Naive thymus-derived CD8-positive, alpha-beta T cell (primary cell): Measurements from ENCODE around the gene OTOGL. TPM values are rescaled to one million over a fixed set of nuclear protein-coding genes. Genes with fewer than 3 reads are reported as not detected.
"Not testable (repeated sequence)": the region's sequence is repeated elsewhere in the genome, so short reads cannot be mapped to it uniquely, and the experiment has no call there.

Experiments
- ATAC-seq, 2 donors: fragments of 150-1000 bp; cut with Tn5 transposase in 1 of 2; sonication (Bioruptor Pico), chemical (Tn5 transposase) in 1 of 2; 1 replicate in 1 of 2; 2 replicates in 1 of 2; pipeline ENCODE4 v1.10.0; 2021; ENCODE audit warnings: mild to moderate bottlenecking in 2 of 2, moderate library complexity in 2 of 2
- POLR2A ChIA-PET: fragments of 350-600 bp; sonication (Branson Sonifier 250); formaldehyde crosslinking; loops from one replicate; lab custom pipeline; 2021; ENCODE audit warnings: antibody characterized with exemption; lab: Charles Lee
- DNase-seq, 10 donors: peaks; one replicate each; pipeline versions ENCODE4 v3.0.0 to v3.0.0-alpha.2; 2020 to 2022
- H3K27ac Mint-ChIP-seq, 10 donors: one replicate each; pipeline ENCODE4 v1.8.0; 2020 to 2022; ENCODE audit warnings: mild to moderate bottlenecking in 10 of 10, mixed read lengths in 10 of 10, moderate library complexity in 4 of 10, inconsistent platforms in 1 of 10
- H3K27me3 Mint-ChIP-seq, 5 donors: one replicate each; pipeline ENCODE4 v1.8.0; 2021 to 2022; ENCODE audit warnings: mixed read lengths in 5 of 5
- H3K36me3 Mint-ChIP-seq, 3 donors: one replicate each; pipeline ENCODE4 v1.8.0; 2020 to 2022; ENCODE audit warnings: mixed read lengths in 3 of 3, mild to moderate bottlenecking in 2 of 3, inconsistent platforms in 1 of 3
- H3K4me1 Mint-ChIP-seq, 4 donors: one replicate each; pipeline ENCODE4 v1.8.0; 2021 to 2022; ENCODE audit warnings: mixed read lengths in 4 of 4
- H3K4me3 Mint-ChIP-seq, 10 donors: one replicate each; pipeline ENCODE4 v1.8.0; 2020 to 2022; ENCODE audit warnings: mild to moderate bottlenecking in 10 of 10, mixed read lengths in 10 of 10, moderate library complexity in 6 of 10, inconsistent platforms in 1 of 10
- H3K9me3 Mint-ChIP-seq, 9 donors: one replicate each; pipeline ENCODE4 v1.8.0; 2020 to 2022; ENCODE audit warnings: mixed read lengths in 9 of 9, mild to moderate bottlenecking in 3 of 9, inconsistent platforms in 1 of 9, moderate library complexity in 1 of 9
- polyA plus RNA-seq, 3 donors: library from polyadenylated mRNA; unstranded; fragments of 300-500 nt; fragmentation: Illumina TruSeq; gene quantifications; one replicate each; pipeline ENCODE4 v1.2.3, GENCODE V29; 2021
- total RNA-seq, 8 experiments: library from RNA in 2 of 8; stranded (reverse) in 2 of 8; gene quantifications; one replicate each; pipeline ENCODE4 v1.2.3 and lab custom pipeline; 2021 to 2026

OTOGL gene
- total and polyA plus RNA-seq, 5 experiments from 2014 or later: not detected

DNA sequence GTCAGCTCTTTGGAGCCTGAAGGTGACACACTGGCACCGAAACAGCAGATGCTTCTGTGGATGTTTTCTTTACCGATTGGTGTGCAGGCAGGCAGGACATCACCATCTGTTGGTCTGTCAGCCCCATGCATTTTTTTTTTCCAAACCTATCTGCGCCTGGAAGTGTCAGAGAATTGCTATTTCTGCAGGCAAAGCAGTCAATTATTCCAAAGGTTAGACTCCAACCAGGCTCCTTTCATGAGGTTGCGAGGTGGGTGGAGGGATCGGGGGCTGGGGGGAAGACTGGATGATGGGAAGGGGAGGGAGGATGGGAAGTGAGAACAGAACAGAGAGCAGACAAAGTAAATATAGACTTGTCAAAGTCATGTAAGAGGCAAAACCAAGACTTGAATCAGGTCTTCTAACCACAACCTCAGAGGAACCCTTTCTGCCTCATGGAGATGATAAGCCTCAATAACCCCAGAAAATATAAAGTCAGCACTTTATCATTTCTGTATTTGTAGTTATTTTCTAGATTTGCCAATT is 117.7 kb downstream of the OTOGL start:
- DNase-seq (no peak), ATAC-seq (no peak)
- H3K4me3 Mint-ChIP-seq: no peak overlapping the region
- no peaks in the 10 kb centered on the region for H3K4me1 Mint-ChIP-seq
- H3K27me3 Mint-ChIP-seq: peaks cover 3 to 14% (median 8%) of the 10 kb centered on the region in 5 donors
- POLR2A ChIA-PET: no interaction called here
- no peak overlapping the region for H3K27ac Mint-ChIP-seq
- H3K36me3 Mint-ChIP-seq: no peaks in the 10 kb centered on the region
- H3K9me3 Mint-ChIP-seq: no peaks in the 10 kb centered on the region

DNA sequence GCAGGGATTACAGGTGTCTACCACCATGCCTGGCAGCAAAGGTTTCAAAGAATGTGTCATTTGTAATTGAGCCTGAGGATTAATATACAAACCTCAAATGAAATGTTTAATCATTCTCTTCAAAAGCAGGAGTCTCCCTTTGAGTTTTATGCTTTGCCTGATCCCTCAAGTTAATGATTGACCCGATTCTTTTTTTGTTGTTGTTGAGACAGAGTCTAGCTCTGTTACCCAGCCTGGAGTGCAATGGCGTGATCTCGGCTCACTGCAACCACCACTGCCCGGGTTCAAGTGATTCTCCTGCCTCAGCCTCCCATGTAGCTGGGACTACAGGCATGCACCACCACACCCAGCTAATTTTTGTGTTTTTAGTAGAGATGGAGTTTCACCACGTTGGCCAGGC is 119.6 kb downstream of the OTOGL start:
- H3K9me3 Mint-ChIP-seq, POLR2A ChIA-PET: not testable (repeated sequence)

DNA sequence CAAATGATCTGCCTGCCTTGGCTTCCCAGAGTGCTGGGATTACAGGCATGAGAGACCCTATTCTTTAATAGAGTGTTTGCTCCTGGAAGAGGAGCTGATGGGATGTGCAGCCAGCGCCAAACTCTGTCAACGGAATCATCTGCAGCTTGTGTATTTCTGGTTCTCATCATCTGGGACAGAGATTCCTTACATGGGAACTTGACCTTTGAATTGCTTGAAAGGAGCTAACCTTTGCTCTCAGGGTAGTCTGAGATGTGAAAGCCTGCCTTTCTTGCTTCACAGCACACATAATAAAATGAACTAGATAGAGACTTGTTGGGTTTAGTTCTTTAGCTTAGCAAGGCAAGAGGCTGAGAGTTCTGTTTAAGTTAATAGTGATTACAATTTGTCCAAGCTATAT is 120.0 kb downstream of the OTOGL start:
- no peak for DNase-seq
- Mint-ChIP-seq H3K9me3 (no peaks in the 10 kb centered on the region), H3K27me3 (peaks cover 1 to 9% (median 7%) of the 10 kb centered on the region in 5 donors), H3K36me3 (no peaks in the 10 kb centered on the region), H3K4me1 (no peaks in the 10 kb centered on the region), H3K27ac (peak overlapping the region in 1 of 10 donors; percentile 69), H3K4me3 (no peak overlapping the region)
- no peak for ATAC-seq
- POLR2A ChIA-PET: no interaction called here

More for the DNA sequence above, 119.6 kb downstream of the OTOGL start:
- Mint-ChIP-seq H3K4me3 (peak overlapping the region in 1 of 10 donors; percentile 46), H3K27ac (peak overlapping the region in 1 of 10 donors; percentile 69)
- H3K36me3 Mint-ChIP-seq, H3K27me3 Mint-ChIP-seq, H3K4me1 Mint-ChIP-seq, DNase-seq, ATAC-seq: not testable (repeated sequence)

DNA sequence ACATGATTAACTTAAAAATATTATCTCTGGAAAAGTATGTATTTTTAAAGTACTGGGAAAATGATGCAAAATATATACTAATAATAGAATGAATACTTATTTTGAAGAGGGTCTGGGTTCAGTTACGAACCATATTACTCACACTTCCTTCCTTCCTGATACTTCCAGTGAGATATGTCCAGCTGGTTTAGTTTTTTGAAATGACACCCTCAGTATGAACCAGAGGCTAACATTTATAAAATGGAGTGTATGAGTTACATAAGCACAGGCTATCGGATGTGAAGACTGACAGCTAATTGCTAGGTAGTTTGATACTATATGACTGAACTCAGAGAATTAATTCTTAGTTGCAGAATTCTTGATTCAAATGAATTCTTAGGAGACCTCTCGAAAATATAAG is 122.9 kb downstream of the OTOGL start:
- H3K4me3 Mint-ChIP-seq: no peak overlapping the region

DNA sequence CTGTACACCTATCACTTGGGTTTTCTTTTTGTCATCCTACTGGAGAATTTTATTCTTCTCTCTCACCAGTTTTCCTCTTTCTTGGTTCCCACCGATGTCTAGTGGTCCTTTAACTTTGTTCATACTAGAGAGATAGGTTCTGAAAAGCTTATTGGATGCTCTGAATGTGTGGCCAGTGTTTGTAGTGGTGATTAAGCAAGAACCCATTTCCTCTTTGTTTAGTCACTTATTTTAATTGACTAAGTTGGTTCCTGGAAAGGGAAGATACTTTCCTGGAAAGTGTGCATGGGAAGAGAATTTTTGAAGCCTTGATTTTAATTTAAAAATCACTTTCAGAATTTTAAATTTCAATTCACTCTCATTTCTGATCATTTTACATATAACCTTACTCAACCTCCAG is 127.2 kb downstream of the OTOGL start:
- Mint-ChIP-seq H3K4me1 (no peaks in the 10 kb centered on the region), H3K36me3 (no peaks in the 10 kb centered on the region), H3K27me3 (peaks cover 3 to 13% (median 7%) of the 10 kb centered on the region in 5 donors), H3K9me3 (peaks cover 0 to 2% (median 0%) of the 10 kb centered on the region in 9 donors), H3K27ac (no peak overlapping the region), H3K4me3 (no peak overlapping the region)
- POLR2A ChIA-PET: no interaction called here
- ATAC-seq (no peak), DNase-seq (no peak)

More for the DNA sequence above, 122.9 kb downstream of the OTOGL start:
- Mint-ChIP-seq H3K36me3 (no peaks in the 10 kb centered on the region), H3K9me3 (peaks cover 0 to 2% (median 0%) of the 10 kb centered on the region in 9 donors), H3K4me1 (no peaks in the 10 kb centered on the region), H3K27me3 (peaks cover 1 to 6% (median 5%) of the 10 kb centered on the region in 5 donors), H3K27ac (no peak overlapping the region)
- POLR2A ChIA-PET: no interaction called here
- DNase-seq (no peak), ATAC-seq (no peak)

DNA sequence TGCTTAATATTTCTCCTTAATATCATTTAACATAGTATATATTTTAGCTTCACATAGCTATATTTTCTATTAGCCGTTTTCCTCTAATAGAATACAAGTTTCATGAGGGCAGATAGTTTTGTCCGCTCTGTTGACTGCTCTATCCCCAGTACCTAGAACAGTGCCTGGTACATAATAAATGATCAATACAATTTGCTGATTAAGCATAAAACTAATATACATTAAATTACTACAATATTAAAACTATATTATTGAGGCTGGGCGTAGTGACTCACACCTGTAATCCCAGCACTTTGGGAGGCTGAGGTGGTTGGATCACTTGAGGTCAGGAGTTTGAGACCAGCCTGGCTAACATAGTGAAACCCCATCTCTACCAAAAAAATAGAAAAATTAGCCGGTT is 128.6 kb downstream of the OTOGL start:
- H3K4me3 Mint-ChIP-seq, POLR2A ChIA-PET, DNase-seq, H3K9me3 Mint-ChIP-seq, H3K36me3 Mint-ChIP-seq, ATAC-seq, H3K4me1 Mint-ChIP-seq: not testable (repeated sequence)
- Mint-ChIP-seq H3K27me3 (peaks cover 3 to 13% (median 5%) of the 10 kb centered on the region in 5 donors), H3K27ac (peak overlapping the region in 1 of 10 donors; percentile 29)

DNA sequence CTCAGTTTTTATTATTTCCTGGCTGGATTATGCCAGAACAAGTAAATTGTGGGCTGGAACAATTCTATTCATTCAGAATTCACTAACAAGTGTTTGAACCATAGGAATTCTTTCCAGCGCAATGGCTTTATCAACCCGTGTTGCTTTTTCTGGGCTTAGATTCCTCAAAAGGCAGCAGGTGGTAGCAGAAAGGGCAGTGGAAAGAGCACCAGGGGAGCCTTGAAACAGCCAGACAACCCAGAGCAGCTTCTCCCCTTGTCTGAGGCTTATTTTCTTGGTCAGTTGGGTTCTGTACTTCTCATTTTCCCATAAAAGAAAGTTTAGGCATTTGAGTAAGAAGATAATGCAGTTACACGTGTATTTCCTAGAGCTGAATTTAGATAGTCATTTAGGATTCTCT is 130.7 kb downstream of the OTOGL start:
- Mint-ChIP-seq H3K36me3 (no peaks in the 10 kb centered on the region), H3K9me3 (peaks cover 0 to 2% (median 0%) of the 10 kb centered on the region in 9 donors), H3K27me3 (peaks cover 4 to 13% (median 5%) of the 10 kb centered on the region in 5 donors), H3K27ac (no peak overlapping the region), H3K4me3 (no peak overlapping the region), H3K4me1 (no peaks in the 10 kb centered on the region)
- ATAC-seq (no peak), DNase-seq (no peak)
- POLR2A ChIA-PET: no interaction called here

DNA sequence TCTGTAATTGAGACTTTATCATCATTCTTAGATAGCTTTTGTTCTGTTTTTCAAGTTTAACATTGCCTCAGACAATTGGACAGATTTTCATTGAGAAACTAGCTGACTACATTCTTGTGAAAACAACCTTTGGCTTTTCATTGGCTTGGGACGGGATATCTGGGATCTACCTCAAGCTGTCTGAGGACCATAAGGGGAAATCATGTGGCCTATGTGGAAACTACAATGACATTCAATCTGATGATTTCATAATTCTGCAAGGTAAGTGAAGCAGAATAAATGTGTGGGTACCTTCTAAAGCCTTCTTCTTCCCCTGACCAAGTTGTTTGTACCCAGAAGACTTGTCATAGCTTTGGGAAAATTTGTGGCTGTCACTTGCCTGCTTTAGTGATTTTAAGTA is 133.5 kb downstream of the OTOGL start:
- DNase-seq (no peak), ATAC-seq (no peak)
- Mint-ChIP-seq H3K4me1 (no peaks in the 10 kb centered on the region), H3K9me3 (no peaks in the 10 kb centered on the region), H3K27me3 (peaks cover 0 to 8% (median 3%) of the 10 kb centered on the region in 5 donors), H3K27ac (no peak overlapping the region), H3K36me3 (no peaks in the 10 kb centered on the region), H3K4me3 (no peak overlapping the region)
- POLR2A ChIA-PET: no interaction called here

DNA sequence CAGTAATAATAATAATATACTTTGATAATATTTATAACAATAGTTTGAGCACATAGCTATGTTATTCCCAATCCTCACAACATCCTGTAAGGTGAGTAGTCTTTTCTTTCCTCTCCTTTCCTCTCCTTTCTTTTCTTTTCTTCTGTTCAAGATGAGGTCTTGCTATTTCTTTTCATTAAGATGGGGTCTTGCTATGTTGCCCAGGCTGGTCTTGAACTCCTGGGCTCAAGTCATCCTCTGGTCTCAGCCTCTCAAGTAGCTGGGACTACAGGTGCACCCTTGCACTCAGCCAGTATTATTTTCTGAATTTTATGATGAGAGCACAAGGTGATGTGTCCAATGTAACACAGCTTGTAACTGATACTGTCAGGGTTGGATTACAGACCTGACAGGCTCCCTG is 134.6 kb downstream of the OTOGL start:
- DNase-seq (no peak), ATAC-seq (no peak)
- H3K9me3 Mint-ChIP-seq: no peaks in the 10 kb centered on the region
- H3K36me3 Mint-ChIP-seq: no peaks in the 10 kb centered on the region
- no peak overlapping the region for H3K4me3 Mint-ChIP-seq
- POLR2A ChIA-PET: no interaction called here
- H3K27ac Mint-ChIP-seq: no peak overlapping the region
- H3K27me3 Mint-ChIP-seq: peaks cover 0 to 8% (median 0%) of the 10 kb centered on the region in 5 donors
- no peaks in the 10 kb centered on the region for H3K4me1 Mint-ChIP-seq

DNA sequence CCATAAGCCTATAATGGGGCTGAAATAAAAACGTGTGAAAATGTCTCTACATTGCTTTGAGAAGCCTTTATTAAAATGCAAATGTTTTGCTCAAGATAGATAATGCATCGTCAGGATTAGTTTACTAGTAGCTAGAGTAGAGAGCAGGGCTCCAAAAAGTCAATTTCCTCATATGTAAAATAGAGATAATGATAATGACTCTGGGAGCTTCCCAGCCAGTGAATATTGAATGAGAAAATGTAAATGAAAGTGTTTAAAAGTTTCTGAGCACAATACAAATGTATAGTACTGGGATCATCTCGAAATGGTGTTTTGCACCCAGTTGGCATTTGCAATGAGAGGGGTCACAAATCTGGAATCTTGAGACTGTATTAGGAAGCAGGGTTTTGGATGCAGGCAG is 135.3 kb downstream of the OTOGL start:
- Mint-ChIP-seq H3K4me3 (no peak overlapping the region), H3K36me3 (no peaks in the 10 kb centered on the region), H3K4me1 (no peaks in the 10 kb centered on the region), H3K27ac (no peak overlapping the region), H3K27me3 (peaks cover 0 to 8% (median 0%) of the 10 kb centered on the region in 5 donors), H3K9me3 (peaks cover 0 to 3% (median 1%) of the 10 kb centered on the region in 9 donors)
- POLR2A ChIA-PET: no interaction called here
- ATAC-seq: no peak
- DNase-seq: no peak

DNA sequence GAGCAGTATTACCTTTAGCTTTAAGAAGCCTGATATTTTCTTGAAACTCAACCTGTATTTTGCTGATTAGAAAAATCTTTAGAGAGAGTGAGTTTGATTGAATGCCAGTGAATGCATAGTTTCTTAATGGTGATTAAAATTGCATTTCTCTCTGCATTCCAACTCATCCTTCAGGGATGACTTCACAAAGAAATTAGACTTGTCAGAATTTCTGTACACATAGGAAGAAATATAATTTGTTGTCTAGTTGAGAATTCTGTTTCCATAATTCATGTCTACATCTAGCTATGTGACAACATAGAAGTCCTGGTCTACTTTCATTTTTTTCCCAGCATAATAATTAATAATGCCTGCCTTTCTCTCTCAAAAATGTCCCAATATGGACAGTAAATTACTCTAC is 136.6 kb downstream of the OTOGL start:
- Mint-ChIP-seq H3K27ac (no peak overlapping the region), H3K9me3 (peaks cover 0 to 7% (median 4%) of the 10 kb centered on the region in 9 donors), H3K4me1 (no peaks in the 10 kb centered on the region), H3K4me3 (no peak overlapping the region), H3K36me3 (no peaks in the 10 kb centered on the region), H3K27me3 (peaks cover 0 to 8% (median 0%) of the 10 kb centered on the region in 5 donors)
- ATAC-seq: no peak
- POLR2A ChIA-PET: no interaction called here
- DNase-seq: no peak

DNA sequence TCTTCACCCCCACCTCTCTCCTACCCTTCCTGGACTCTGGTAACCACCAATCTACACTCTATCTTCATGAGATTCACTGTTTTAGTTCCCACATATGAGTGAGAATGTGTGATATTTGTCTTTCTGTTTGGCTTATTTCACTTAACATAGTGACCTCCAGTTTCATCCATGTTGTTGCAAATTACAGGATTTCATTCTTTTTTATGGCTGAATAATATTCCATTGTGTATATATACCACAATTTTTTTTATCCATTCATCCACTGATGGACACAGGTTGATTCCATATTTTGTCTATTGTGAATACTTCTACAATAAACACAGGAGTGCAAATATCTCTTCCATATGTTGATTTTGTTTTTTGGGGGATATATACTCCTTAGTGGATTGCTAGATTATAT is 140.5 kb downstream of the OTOGL start:
- Mint-ChIP-seq H3K27me3 (peaks cover 0 to 5% (median 0%) of the 10 kb centered on the region in 5 donors), H3K27ac (peak overlapping the region in 1 of 10 donors; percentile 53), H3K9me3 (peaks cover 0 to 7% (median 4%) of the 10 kb centered on the region in 9 donors), H3K4me1 (no peaks in the 10 kb centered on the region), H3K4me3 (no peak overlapping the region), H3K36me3 (no peaks in the 10 kb centered on the region)
- DNase-seq (no peak), ATAC-seq (no peak)
- POLR2A ChIA-PET: no interaction called here

DNA sequence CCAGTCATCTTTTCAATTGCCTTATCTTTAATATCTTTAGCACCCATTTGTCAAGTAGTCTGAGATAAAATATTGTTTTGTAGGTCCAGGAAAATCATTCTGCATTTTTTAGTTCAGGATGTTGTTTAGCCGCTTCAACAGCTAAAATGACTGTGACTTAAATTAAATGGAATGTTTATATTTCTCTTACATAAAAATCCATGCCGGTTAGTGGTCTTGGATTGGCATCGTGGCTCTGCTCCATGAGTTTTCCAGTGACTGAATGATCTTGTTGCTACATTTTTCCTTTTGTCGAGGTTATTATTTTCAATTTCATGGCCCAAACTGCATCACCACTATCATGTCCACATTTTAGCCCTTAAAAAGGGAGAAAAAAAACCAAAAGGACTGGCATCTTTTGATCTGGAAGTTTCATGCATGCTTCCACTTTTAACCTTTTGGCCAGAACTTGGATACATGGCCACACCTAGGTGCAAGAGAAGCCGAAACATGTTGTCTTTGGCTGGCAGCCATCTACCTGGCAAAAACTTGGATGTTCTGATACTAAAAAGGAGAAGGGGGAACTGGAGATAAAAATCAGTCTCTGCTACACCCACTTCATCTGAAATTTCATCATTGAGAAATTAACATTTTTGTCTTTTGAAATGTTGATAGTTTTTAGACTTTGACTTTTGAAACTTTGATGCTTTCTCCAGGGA is 142.4 kb downstream of the OTOGL start:
- Mint-ChIP-seq H3K4me1 (no peaks in the 10 kb centered on the region), H3K9me3 (peaks cover 0 to 7% (median 4%) of the 10 kb centered on the region in 9 donors), H3K4me3 (no peak overlapping the region), H3K27ac (no peak overlapping the region), H3K36me3 (no peaks in the 10 kb centered on the region), H3K27me3 (peaks cover 0 to 4% (median 0%) of the 10 kb centered on the region in 5 donors)
- DNase-seq (no peak), ATAC-seq (no peak)
- POLR2A ChIA-PET: no interaction called here
